K562 (cell line): ENCODE results near the gene TRIM44. TPM values are rescaled to one million over a fixed set of nuclear protein-coding genes. Genes with fewer than 3 reads are reported as not detected.
A peak's percentile ranks its signal among the peaks of the same experiment; 100 is the strongest.

ENCODE experiments used
- ATAC-seq: fragments of 200-7000 bp; cut with Tn5 transposase; 3 replicates; pipeline ENCODE4 v1.9.1; 2020; ENCODE audit warnings: moderate library complexity
- BruUV-seq: library from RNA; stranded (reverse); fragments of 400-500 nt; replicated peaks from 2 replicates; lab custom pipeline; 2021; lab: Mats Ljungman, UMichigan
- CTCF ChIA-PET: fragments of 300-600 bp; formaldehyde crosslinking; extraction: SDS; loops from one replicate; lab custom pipeline; 2021; ENCODE audit warnings: low intra/inter-chr PET ratio; lab: Yijun Ruan, JAX
- POLR2A ChIA-PET: fragments of 300-600, 350-650 bp; sonication (Branson Sonifier 250); formaldehyde crosslinking; extraction: SDS; loops from one replicate; lab custom pipeline; 2021; ENCODE audit warnings: antibody characterized with exemption, inconsistent platforms; lab: Yijun Ruan, JAX
- DNase-seq, 4 experiments: peaks; one replicate each; pipeline versions ENCODE4 v3.0.0 to v3.0.0-alpha.2; 2011 to 2018; ENCODE audit warnings: low spot score in 3 of 4, mixed read lengths in 3 of 4; ENCODE audit errors: extremely low read depth in 1 of 4
- FAIRE-seq: peaks from 2 replicates; lab custom pipeline; 2011; peaks lifted over from hg19 to GRCh38; lab: Jason Lieb, UNC
- H2AFZ ChIP-seq: 2 replicates; pipeline ENCODE4 v1.6.0; 2011; ENCODE audit warnings: low read depth, low read length, control low read depth, inconsistent platforms
- H3K27ac ChIP-seq: fragments of 200-600 bp; 3 replicates; pipeline ENCODE4 v1.8.0; 2011; ENCODE audit warnings: low read depth, mild to moderate bottlenecking, control low read depth, inconsistent platforms, low read length, moderate library complexity, mixed read lengths; ENCODE audit errors: extremely low read depth
- H3K27me3 ChIP-seq, 2 experiments: fragments of 300-600 bp in 1 of 2; 2 replicates in 1 of 2; 3 replicates in 1 of 2; pipeline versions ENCODE4 v1.6.0 to v1.8.0; 2011; ENCODE audit warnings: inconsistent platforms in 2 of 2, low read length in 2 of 2, mild to moderate bottlenecking in 1 of 2, mixed read lengths in 1 of 2, moderate library complexity in 1 of 2; ENCODE audit not compliant: control insufficient read depth in 2 of 2, insufficient read depth in 2 of 2
- H3K36me3 ChIP-seq: fragments of 300-600 bp; 3 replicates; pipeline ENCODE4 v1.8.0; 2011; ENCODE audit warnings: mild to moderate bottlenecking, low read length, inconsistent platforms; ENCODE audit not compliant: control insufficient read depth, insufficient read depth
- H3K4me1 ChIP-seq, 2 experiments: fragments of 200-600 bp in 1 of 2; replicated peaks in 1 of 2; 2 replicates in 1 of 2; 3 replicates in 1 of 2; pipeline versions ENCODE4 v1.5.1 to v1.8.0; 2011; ENCODE audit warnings: inconsistent platforms in 2 of 2, low read length in 2 of 2, mild to moderate bottlenecking in 1 of 2, mixed read lengths in 1 of 2, moderate library complexity in 1 of 2; ENCODE audit not compliant: control insufficient read depth in 2 of 2, insufficient read depth in 2 of 2
- H3K4me2 ChIP-seq: 2 replicates; pipeline ENCODE4 v1.6.1; 2011; ENCODE audit warnings: low read length, control low read depth, inconsistent platforms, mixed read lengths; ENCODE audit not compliant: insufficient read depth
- H3K4me3 ChIP-seq: fragments of 200-600 bp; sonication (generic), shearing (Covaris generic); 2 replicates; pipeline ENCODE4 v1.5.1; 2016; ENCODE audit warnings: control low read depth, inconsistent platforms
- H3K79me2 ChIP-seq: fragments of 200-600 bp; 3 replicates; pipeline ENCODE4 v1.8.0; 2011; ENCODE audit warnings: low read length, inconsistent platforms; ENCODE audit not compliant: control insufficient read depth, insufficient read depth
- H3K9ac ChIP-seq, 2 experiments: 2 replicates each; pipeline versions ENCODE4 v1.6.0 to v1.6.1; 2011; ENCODE audit warnings: low read depth in 2 of 2, low read length in 2 of 2, control low read depth in 1 of 2, inconsistent platforms in 1 of 2, mild to moderate bottlenecking in 1 of 2, mixed read lengths in 1 of 2; ENCODE audit not compliant: insufficient read depth in 1 of 2
- H3K9me1 ChIP-seq: one replicate; pipeline ENCODE4 v1.6.0; 2011; ENCODE audit warnings: inconsistent platforms, mild to moderate bottlenecking, low read length, moderate library complexity; ENCODE audit not compliant: control insufficient read depth, insufficient read depth
- H3K9me3 ChIP-seq: replicated peaks from 2 replicates; pipeline ENCODE4 v1.5.1; 2011; ENCODE audit warnings: low read depth, low read length, inconsistent platforms; ENCODE audit not compliant: control insufficient read depth, insufficient read depth
- H4K20me1 ChIP-seq: replicated peaks from 2 replicates; pipeline ENCODE4 v1.6.1; 2011; ENCODE audit warnings: low read length, inconsistent platforms, mixed read lengths; ENCODE audit not compliant: control insufficient read depth, insufficient read depth
- BRCA1 ChIP-seq, 2 experiments: fragments of 450-650 bp in 1 of 2; sonication (generic) in 1 of 2; formaldehyde crosslinking in 1 of 2; IDR thresholded peaks; 2 replicates each; pipeline versions ENCODE4 v1.5.0 to v1.6.1; 2017 to 2020; ENCODE audit warnings: mild to moderate bottlenecking in 1 of 2, missing genetic modification reagents in 1 of 2
- CBFA2T3 ChIP-seq: fragments of 450-650 bp; IDR thresholded peaks from 2 replicates; pipeline ENCODE4 v1.6.1; 2017
- CREBBP ChIP-seq: IDR thresholded peaks from one replicate; pipeline ENCODE4 v1.6.1; 2012; ENCODE audit warnings: low read depth, mild to moderate bottlenecking, control low read depth, inconsistent platforms, low read length
- EGR1 ChIP-seq: fragments of 450-650 bp; conservative IDR thresholded peaks from 2 replicates; pipeline ENCODE4 v1.6.1; 2017; ENCODE audit warnings: mild to moderate bottlenecking
- EP400 ChIP-seq: fragments of 450-650 bp; IDR thresholded peaks from 2 replicates; pipeline ENCODE4 v1.6.1; 2017; ENCODE audit warnings: antibody characterized with exemption, mild to moderate bottlenecking, moderate library complexity
- HDAC2 ChIP-seq: fragments of 450-650 bp; IDR thresholded peaks from 2 replicates; pipeline ENCODE4 v1.6.1; 2016; ENCODE audit warnings: mild to moderate bottlenecking
- HDAC3 ChIP-seq: fragments of 450-650 bp; IDR thresholded peaks from 2 replicates; pipeline ENCODE4 v1.6.1; 2018; ENCODE audit warnings: borderline replicate concordance, mild to moderate bottlenecking, moderate library complexity; ENCODE audit not compliant: partially characterized antibody
- MAFF ChIP-seq: IDR thresholded peaks from 2 replicates; pipeline ENCODE4 v1.6.1; 2012; ENCODE audit warnings: low read length, improper control_type of control experiment
- MTF1 ChIP-seq: fragments of 250-450 bp; sonication (Bioruptor Pico); IDR thresholded peaks from 2 replicates; pipeline ENCODE4 v1.9.0; 2021; ENCODE audit warnings: moderate library complexity, mild to moderate bottlenecking, inconsistent platforms, borderline replicate concordance
- NR2C1 ChIP-seq, 2 experiments: fragments of 450-650 bp; IDR thresholded peaks; 2 replicates each; pipeline ENCODE4 v1.6.1; 2017; ENCODE audit warnings: mild to moderate bottlenecking in 2 of 2, antibody characterized with exemption in 1 of 2, inconsistent platforms in 1 of 2, missing compliant biosample characterization in 1 of 2, missing genetic modification characterization in 1 of 2
- NR2C2 ChIP-seq, 2 experiments: fragments of 200-800 bp in 1 of 2; sonication (Bioruptor generic) in 1 of 2; sonication (generic) in 1 of 2; formaldehyde crosslinking in 1 of 2; IDR thresholded peaks; 2 replicates each; pipeline versions ENCODE4 v1.6.1 to v1.8.0; 2016 to 2022; ENCODE audit warnings: mild to moderate bottlenecking in 1 of 2, missing compliant biosample characterization in 1 of 2, missing genetic modification characterization in 1 of 2, missing genetic modification reagents in 1 of 2
- NR2F6 ChIP-seq: fragments of 450-650 bp; formaldehyde crosslinking; IDR thresholded peaks from 2 replicates; pipeline ENCODE4 v1.4.0; 2020; ENCODE audit warnings: mild to moderate bottlenecking
- RBM34 ChIP-seq: fragments of 200-400 bp; formaldehyde crosslinking; IDR thresholded peaks from 2 replicates; pipeline ENCODE4 v1.6.1; 2018; ENCODE audit warnings: low read length, borderline replicate concordance; ENCODE audit not compliant: insufficient read depth
- SAP30 ChIP-seq: fragments of 200-600 bp; sonication (generic); IDR thresholded peaks from 2 replicates; pipeline ENCODE4 v1.6.1; 2012; ENCODE audit warnings: borderline replicate concordance, low read depth, mild to moderate bottlenecking, moderate library complexity, low read length, control low read depth, inconsistent platforms; ENCODE audit not compliant: insufficient read depth, poor library complexity, severe bottlenecking
- SMAD1 ChIP-seq: fragments of 150-350 bp; IDR thresholded peaks from 2 replicates; pipeline ENCODE4 v1.6.1; 2014; ENCODE audit warnings: low read length, low read depth; ENCODE audit not compliant: partially characterized antibody
- SMARCA5 ChIP-seq: fragments of 450-650 bp; IDR thresholded peaks from 2 replicates; pipeline ENCODE4 v1.6.1; 2016
- SNIP1 ChIP-seq: fragments of 450-650 bp; IDR thresholded peaks from 2 replicates; pipeline ENCODE4 v1.7.1; 2017; ENCODE audit warnings: low read depth, mild to moderate bottlenecking
- STAG1 ChIP-seq: sonication (generic); formaldehyde crosslinking; IDR thresholded peaks from 2 replicates; pipeline ENCODE4 v1.5.0; 2020; ENCODE audit warnings: missing genetic modification reagents, borderline replicate concordance
- TEAD1 ChIP-seq, 2 experiments: fragments of 450-650 bp in 1 of 2; sonication (generic) in 1 of 2; formaldehyde crosslinking; IDR thresholded peaks; 2 replicates each; pipeline versions ENCODE4 v1.4.0 to v1.8.0; 2020 to 2022; ENCODE audit warnings: mild to moderate bottlenecking in 2 of 2, missing genetic modification reagents in 1 of 2
- ZKSCAN8 ChIP-seq: fragments of 200-800 bp; sonication (Bioruptor generic); IDR thresholded peaks from 2 replicates; pipeline ENCODE4 v1.6.1; 2016; ENCODE audit warnings: missing genetic modification characterization, missing compliant biosample characterization
- ZNF140 ChIP-seq: fragments of 250-450 bp; sonication (Bioruptor Pico); IDR thresholded peaks from 2 replicates; pipeline ENCODE4 v1.8.0; 2021; ENCODE audit warnings: moderate library complexity, mild to moderate bottlenecking, inconsistent platforms
- ZNF239 ChIP-seq: fragments of 250-450 bp; sonication (Bioruptor Pico); IDR thresholded peaks from 2 replicates; pipeline ENCODE4 v1.4.0; 2020; ENCODE audit warnings: mild to moderate bottlenecking
- ZNF263 ChIP-seq: sonication (generic); formaldehyde crosslinking; IDR thresholded peaks from 2 replicates; pipeline ENCODE4 v1.8.0; 2022; ENCODE audit warnings: mild to moderate bottlenecking, missing genetic modification reagents, borderline replicate concordance
- ZNF561 ChIP-seq: fragments of 450-650 bp; formaldehyde crosslinking; conservative IDR thresholded peaks from 2 replicates; pipeline ENCODE4 v1.4.0; 2020; ENCODE audit warnings: mild to moderate bottlenecking, moderate library complexity
- ZNF79 ChIP-seq: fragments of 250-450 bp; sonication (Bioruptor Pico); IDR thresholded peaks from 2 replicates; pipeline ENCODE4 v1.4.0; 2020; ENCODE audit warnings: low read depth, mild to moderate bottlenecking, moderate library complexity
- WGBS: fragments of 100-300 bp; shearing (Covaris generic); methylation state at CpG from one replicate; pipeline ENCODE4 v1.1.6; 2016; ENCODE audit warnings: low coverage, mixed read lengths; ENCODE audit not compliant: insufficient coverage; ENCODE audit errors: missing lambda C conversion rate; 5-methylcytosine and 5-hydroxymethylcytosine counted together
- in situ Hi-C: fragments of 300-500 bp; cut with MboI; formaldehyde crosslinking; loops from 4 replicates; pipeline ENCODE4 v1.15.0; 2018; ENCODE audit warnings: inconsistent platforms, mixed read lengths
- intact Hi-C: fragments of 100-400 bp; cut with micrococcal nuclease; formaldehyde crosslinking; loops from 2 replicates; pipeline ENCODE4 v1.14.2; 2022
- polyA plus RNA-seq, 8 experiments: library from polyadenylated mRNA; depleted of rRNA in 4 of 8; stranded (reverse) in 5 of 8; unstranded in 3 of 8; fragments of >200 nt; fragmentation: Nextera tagmentation in 2 of 8; fragmentation: Illumina TruSeq in 1 of 8; extraction: Ambion mirVana in 2 of 8; extraction: Trizol in 1 of 8; gene quantifications; 2 replicates each; pipeline versions ENCODE4 v1.2.1 to v1.2.3, GENCODE V29; 2011 to 2014; ENCODE audit warnings: inconsistent platforms in 1 of 8, missing spikeins in 1 of 8
- total RNA-seq, 7 experiments: library from RNA; depleted of rRNA in 6 of 7; stranded (reverse); fragments of >200 nt in 6 of 7; fragmentation: Illumina TruSeq in 2 of 7; extraction: Trizol in 2 of 7; gene quantifications; 2 replicates each; pipeline versions ENCODE4 v1.2.1 to v1.2.3, GENCODE V29; 2011 to 2021; ENCODE audit warnings: low replicate concordance in 1 of 7

The TRIM44 gene
- total and polyA plus RNA-seq, 9 of the 15 experiments (the other 6 are each of a cell fraction or from before 2014, with no cell fraction given), result 8.3 to 105 (median 37.2) TPM

DNA sequence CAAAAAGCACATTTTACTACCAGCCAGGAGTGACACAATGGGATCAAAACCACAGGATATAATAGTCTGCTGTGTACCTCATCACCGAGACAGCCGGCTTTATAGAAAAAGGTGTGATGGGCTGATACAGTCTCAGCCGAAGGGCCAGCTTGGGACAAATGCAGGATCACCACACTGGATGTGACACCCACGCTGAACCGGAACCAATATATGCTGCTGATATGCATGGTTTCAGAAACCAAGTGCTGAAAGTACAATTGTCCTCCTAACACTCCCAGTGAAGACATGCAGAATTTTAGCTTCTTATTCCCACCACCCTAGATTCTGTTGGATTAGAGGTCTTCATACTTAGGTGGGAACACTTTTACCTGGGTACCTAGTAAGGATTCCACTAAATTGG, 184.3 kb downstream of the TRIM44 start:
- ATAC-seq (no peak), FAIRE-seq (no peak), DNase-seq (no peak)
- H3K4me3 ChIP-seq, result no peak overlapping the region
- no peaks in the 10 kb centered on the region for H3K9me1 ChIP-seq
- H3K9me3 ChIP-seq, result no peaks in the 10 kb centered on the region
- no peaks in the 10 kb centered on the region for H3K79me2 ChIP-seq
- in situ Hi-C loops (no loop called here), intact Hi-C loops (no loop called here)
- no peak for TF ChIP-seq HDAC3
- TF ChIP-seq CREBBP, result no peak
- peak; percentile 26 for TF ChIP-seq CBFA2T3
- TF ChIP-seq RBM34, result no peak
- no peak for TF ChIP-seq NR2F6 (CRISPR knock-in tag)
- no peak for TF ChIP-seq MTF1 (CRISPR knock-in tag)
- no peak for TF ChIP-seq ZKSCAN8
- TF ChIP-seq NR2C1 (IDR thresholded peaks at IDR 0.05), result no peak
- TF ChIP-seq NR2C1 (tag; IDR thresholded peaks at IDR 0.05), result peak; percentile 82
- no peak for TF ChIP-seq ZNF239 (CRISPR knock-in tag)
- TF ChIP-seq MAFF, result no peak
- TF ChIP-seq HDAC2, result no peak
- TF ChIP-seq ZNF79, result no peak
- 0 out of 2 replicates have a peak, but pooled peaks have one; percentile 22 for TF ChIP-seq EGR1
- TF ChIP-seq STAG1 (CRISPR knock-in tag), result no peak
- TF ChIP-seq SMARCA5, result no peak
- TF ChIP-seq SMAD1, result no peak
- TF ChIP-seq BRCA1 (IDR thresholded peaks at IDR 0.05), result no peak
- TF ChIP-seq BRCA1 (CRISPR knock-in tag; IDR thresholded peaks at IDR 0.05), result no peak
- no peak for TF ChIP-seq ZNF263 (CRISPR knock-in tag)
- TF ChIP-seq SAP30, result no peak
- no peak for TF ChIP-seq EP400
- TF ChIP-seq NR2C2 (CRISPR knock-in tag; IDR thresholded peaks at IDR 0.05), result no peak
- peak; percentile 77 for TF ChIP-seq NR2C2 (tag; IDR thresholded peaks at IDR 0.05)
- no peak for TF ChIP-seq ZNF140 (CRISPR knock-in tag)
- no peak for TF ChIP-seq ZNF561 (CRISPR knock-in tag)
- no peak for TF ChIP-seq SNIP1
- TF ChIP-seq TEAD1 (CRISPR knock-in tag; IDR thresholded peaks at IDR 0.05), result no peak
- H3K4me2 ChIP-seq, result no peak overlapping the region
- no peaks in the 10 kb centered on the region for H4K20me1 ChIP-seq
- POLR2A ChIA-PET, result no interaction called here
- H3K36me3 ChIP-seq, result no peaks in the 10 kb centered on the region
- no peak overlapping the region for H3K27ac ChIP-seq
- WGBS, result 2% methylated on average over 5 of the region's 5 CpGs
- BruUV-seq, result no TSS peak
- H3K9ac ChIP-seq, result no peak overlapping the region
- peaks cover 5 to 14% of the 10 kb centered on the region in 2 experiments; a peak in 3 of 5 replicates for H3K27me3 ChIP-seq
- H2AFZ ChIP-seq, result no peak overlapping the region
- H3K4me1 ChIP-seq, result no peaks in the 10 kb centered on the region
- CTCF ChIA-PET, result no interaction called here
